Measurements from ENCODE around the gene CEP55. TPM values are rescaled to one million over a fixed set of nuclear protein-coding genes. Genes with fewer than 3 reads are reported as not detected.

The CEP55 gene
- total RNA-seq, 6 experiments from 2014 or later = 21.6 to 55.3 (median 48.1) TPM

- TF ChIP-seq, protein P1, sequence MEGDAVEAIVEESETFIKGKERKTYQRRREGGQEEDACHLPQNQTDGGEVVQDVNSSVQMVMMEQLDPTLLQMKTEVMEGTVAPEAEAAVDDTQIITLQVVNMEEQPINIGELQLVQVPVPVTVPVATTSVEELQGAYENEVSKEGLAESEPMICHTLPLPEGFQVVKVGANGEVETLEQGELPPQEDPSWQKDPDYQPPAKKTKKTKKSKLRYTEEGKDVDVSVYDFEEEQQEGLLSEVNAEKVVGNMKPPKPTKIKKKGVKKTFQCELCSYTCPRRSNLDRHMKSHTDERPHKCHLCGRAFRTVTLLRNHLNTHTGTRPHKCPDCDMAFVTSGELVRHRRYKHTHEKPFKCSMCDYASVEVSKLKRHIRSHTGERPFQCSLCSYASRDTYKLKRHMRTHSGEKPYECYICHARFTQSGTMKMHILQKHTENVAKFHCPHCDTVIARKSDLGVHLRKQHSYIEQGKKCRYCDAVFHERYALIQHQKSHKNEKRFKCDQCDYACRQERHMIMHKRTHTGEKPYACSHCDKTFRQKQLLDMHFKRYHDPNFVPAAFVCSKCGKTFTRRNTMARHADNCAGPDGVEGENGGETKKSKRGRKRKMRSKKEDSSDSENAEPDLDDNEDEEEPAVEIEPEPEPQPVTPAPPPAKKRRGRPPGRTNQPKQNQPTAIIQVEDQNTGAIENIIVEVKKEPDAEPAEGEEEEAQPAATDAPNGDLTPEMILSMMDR (IDR thresholded peaks at IDR 0.05) = no peak
- peaks cover 17% of the 10 kb centered on the region; the same call in 1 of the 2 replicates for H3K36me3 Mint-ChIP-seq (ENCODE audit: low read depth)
- peak overlapping the region; percentile 88 for H3K27ac Mint-ChIP-seq
- H3K9me3 Mint-ChIP-seq = no peaks in the 10 kb centered on the region
- peaks cover 45% of the 10 kb centered on the region for H3K4me1 Mint-ChIP-seq (ENCODE audit: low read depth)
- peaks cover 4% of the 10 kb centered on the region for H3K27me3 Mint-ChIP-seq (ENCODE audit: insufficient read depth)
- DNase-seq = no peak
- H3K4me3 Mint-ChIP-seq = peak overlapping the region; percentile 94
These were observed 624 bp upstream of the CEP55 start for GRCh38 chr10:93495654-93496321.

DNA sequence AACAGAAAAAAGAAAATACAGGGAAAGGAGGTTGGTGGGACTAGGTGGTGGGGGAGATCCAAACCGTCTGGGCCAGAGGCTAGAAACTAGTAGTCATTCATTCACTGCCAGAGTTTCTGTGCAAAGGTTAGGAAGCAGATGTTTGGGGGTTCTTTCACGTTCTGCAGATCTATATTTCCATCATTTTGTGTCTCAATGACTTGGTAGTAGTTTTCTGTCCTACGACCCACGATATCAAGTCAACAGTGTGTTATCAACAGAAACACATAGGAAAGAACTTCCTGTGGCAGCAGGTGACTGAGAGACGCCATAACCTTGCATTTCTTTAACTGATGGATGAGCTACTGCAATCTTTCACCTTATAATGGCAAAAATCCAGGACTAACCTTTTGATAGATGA, 1.8 kb downstream of the CEP55 start:
- Mint-ChIP-seq H3K4me3 (peak overlapping the region; percentile 94), H3K9me3 (no peaks in the 10 kb centered on the region), H3K4me1 (ENCODE audit: low read depth) (peaks cover 60% of the 10 kb centered on the region), H3K27me3 (ENCODE audit: insufficient read depth) (peaks cover 4% of the 10 kb centered on the region), H3K27ac (peak overlapping the region; percentile 58; the same call in 1 of the 2 replicates), H3K36me3 (ENCODE audit: low read depth) (peaks cover 21% of the 10 kb centered on the region; the same call in 1 of the 2 replicates)
- TF ChIP-seq, protein P1 (IDR thresholded peaks at IDR 0.05) = no peak
- DNase-seq = no peak

- Mint-ChIP-seq H3K27me3 (ENCODE audit: insufficient read depth) (peaks cover 4% of the 10 kb centered on the region), H3K27ac (peak overlapping the region; percentile 22; the same call in 1 of the 2 replicates), H3K4me1 (ENCODE audit: low read depth) (peaks cover 51% of the 10 kb centered on the region), H3K36me3 (ENCODE audit: low read depth) (peaks cover 29% of the 10 kb centered on the region; the same call in 1 of the 2 replicates), H3K9me3 (no peaks in the 10 kb centered on the region), H3K4me3 (no peak overlapping the region)
- TF ChIP-seq, protein P1 (IDR thresholded peaks at IDR 0.05) = no peak
- DNase-seq = no peak
These were observed 5.2 kb downstream of the CEP55 start for GRCh38 chr10:93501650-93502049.

DNA sequence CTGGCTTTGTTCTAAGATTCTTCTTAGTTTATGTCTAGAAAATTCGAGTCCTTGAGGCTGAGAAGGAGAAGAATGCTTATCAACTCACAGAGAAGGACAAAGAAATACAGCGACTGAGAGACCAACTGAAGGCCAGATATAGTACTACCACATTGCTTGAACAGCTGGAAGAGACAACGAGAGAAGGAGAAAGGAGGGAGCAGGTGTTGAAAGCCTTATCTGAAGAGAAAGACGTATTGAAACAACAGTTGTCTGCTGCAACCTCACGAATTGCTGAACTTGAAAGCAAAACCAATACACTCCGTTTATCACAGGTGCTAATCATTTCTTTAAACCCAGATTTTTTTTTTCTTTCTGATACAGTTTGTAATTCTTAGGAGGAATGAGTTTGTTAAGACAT, 6.7 kb downstream of the CEP55 start:
- H3K4me3 Mint-ChIP-seq = no peak overlapping the region
- DNase-seq = no peak

GRCh38 chr10:93505075-93505474, 8.7 kb downstream of the CEP55 start:
- Mint-ChIP-seq H3K36me3 (ENCODE audit: low read depth) (peaks cover 13% of the 10 kb centered on the region; the same call in 1 of the 2 replicates), H3K4me1 (ENCODE audit: low read depth) (peaks cover 17% of the 10 kb centered on the region), H3K9me3 (no peaks in the 10 kb centered on the region), H3K4me3 (no peak overlapping the region), H3K27me3 (ENCODE audit: insufficient read depth) (no peaks in the 10 kb centered on the region), H3K27ac (no peak overlapping the region; the same call in 1 of the 2 replicates)
- DNase-seq = no peak
- TF ChIP-seq, protein P1 (IDR thresholded peaks at IDR 0.05) = no peak

More for the DNA sequence above, 6.7 kb downstream of the CEP55 start:
- TF ChIP-seq, protein P1 (IDR thresholded peaks at IDR 0.05) = no peak
- H3K36me3 Mint-ChIP-seq (ENCODE audit: low read depth) = peaks cover 22% of the 10 kb centered on the region; the same call in 1 of the 2 replicates
- H3K9me3 Mint-ChIP-seq = no peaks in the 10 kb centered on the region
- H3K27ac Mint-ChIP-seq = no peak overlapping the region
- no peaks in the 10 kb centered on the region for H3K27me3 Mint-ChIP-seq (ENCODE audit: insufficient read depth)
- peaks cover 37% of the 10 kb centered on the region for H3K4me1 Mint-ChIP-seq (ENCODE audit: low read depth)

Data from HFFc6 (cell line).